Lower lobe of right lung (tissue), 2 donors: ENCODE measurements around the gene PSMD7. TPM values are rescaled to one million over a fixed set of nuclear protein-coding genes. Genes with fewer than 3 reads are reported as not detected.

Source experiments
- ATAC-seq, 2 donors: fragments of 200-7000 bp; cut with Tn5 transposase; one replicate each; pipeline ENCODE4 v1.9.1; 2020 to 2022; ENCODE audit warnings: mild to moderate bottlenecking in 2 of 2, moderate library complexity in 2 of 2
- DNase-seq: peaks from one replicate; pipeline ENCODE4 v3.0.0-alpha.2; 2020
- H3K27ac ChIP-seq: fragments of 200-600 bp; one replicate; pipeline ENCODE4 v1.8.0; 2022
- H3K27me3 ChIP-seq: fragments of 200-600 bp; one replicate; pipeline ENCODE4 v1.8.0; 2022; ENCODE audit warnings: low read depth
- H3K36me3 ChIP-seq: fragments of 200-600 bp; one replicate; pipeline ENCODE4 v1.8.0; 2022; ENCODE audit warnings: mild to moderate bottlenecking
- H3K4me1 ChIP-seq: fragments of 200-600 bp; one replicate; pipeline ENCODE4 v1.8.0; 2022
- H3K4me3 ChIP-seq: fragments of 200-600 bp; one replicate; pipeline ENCODE4 v1.8.0; 2022; ENCODE audit warnings: mild to moderate bottlenecking
- H3K9me3 ChIP-seq: fragments of 200-600 bp; one replicate; pipeline ENCODE4 v1.8.0; 2022
- CTCF ChIP-seq: fragments of 200-600 bp; IDR thresholded peaks from one replicate; pipeline ENCODE4 v1.8.0; 2022; ENCODE audit warnings: antibody characterized with exemption, mild to moderate bottlenecking
- intact Hi-C: fragments of 100-400 bp; cut with DNase I; formaldehyde crosslinking; loops from one replicate; pipeline ENCODE4 v1.11.0; 2022
- total RNA-seq: library from RNA; stranded (reverse); fragmentation: NEBNext Ultra II Directional; extraction: Animal tissue kit (Norgen Biotek cat#: 25700); gene quantifications from one replicate; pipeline ENCODE4 v1.2.1, GENCODE V29; 2021
- donor health status: DM: no; HTN: yes; CAD: no; lungs with severe emphysema.

PSMD7 gene
- total RNA-seq, 1 donor from 2014 or later: 59.0 TPM

GRCh38 chr16:74296104-74296431 is 546 bp upstream of the PSMD7 start:
- TF ChIP-seq CTCF: no peak
- Histone ChIP-seq H3K27ac (peak overlapping the region; percentile 96), H3K9me3 (peaks cover 8% of the 10 kb centered on the region), H3K36me3 (peaks cover 25% of the 10 kb centered on the region), H3K4me3 (peak overlapping the region; percentile 97), H3K27me3 (no peaks in the 10 kb centered on the region), H3K4me1 (peaks cover 33% of the 10 kb centered on the region)
- ATAC-seq (peak; percentile 2 to 28), DNase-seq (no peak)
- intact Hi-C loops: no loop called here

GRCh38 chr16:74297145-74297665 is 591 bp downstream of the PSMD7 start:
- Histone ChIP-seq H3K9me3 (no peaks in the 10 kb centered on the region), H3K4me3 (peak overlapping the region; percentile 97), H3K27me3 (no peaks in the 10 kb centered on the region), H3K27ac (peak overlapping the region; percentile 96), H3K36me3 (peaks cover 37% of the 10 kb centered on the region), H3K4me1 (peaks cover 33% of the 10 kb centered on the region)
- DNase-seq: no peak
- no peak for TF ChIP-seq CTCF
- ATAC-seq: peak; percentile 38 to 40
- intact Hi-C loops: no loop called here

- no peak for TF ChIP-seq CTCF
- Histone ChIP-seq H3K4me1 (peaks cover 33% of the 10 kb centered on the region), H3K4me3 (peak overlapping the region; percentile 97), H3K27me3 (no peaks in the 10 kb centered on the region), H3K27ac (peak overlapping the region; percentile 96), H3K9me3 (no peaks in the 10 kb centered on the region), H3K36me3 (peaks cover 46% of the 10 kb centered on the region)
- ATAC-seq (no peak), DNase-seq (no peak)
- intact Hi-C loops: no loop called here
These were observed 1.5 kb downstream of the PSMD7 start for GRCh38 chr16:74298104-74298503.

- intact Hi-C loops: no loop called here
- Histone ChIP-seq H3K27ac (no peak overlapping the region), H3K4me3 (no peak overlapping the region), H3K4me1 (peaks cover 21% of the 10 kb centered on the region), H3K27me3 (no peaks in the 10 kb centered on the region), H3K36me3 (peaks cover 88% of the 10 kb centered on the region), H3K9me3 (no peaks in the 10 kb centered on the region)
- ATAC-seq (no peak), DNase-seq (no peak)
- TF ChIP-seq CTCF: no peak
These were observed 5.7 kb downstream of the PSMD7 start for GRCh38 chr16:74302341-74302740.

GRCh38 chr16:74304164-74304834 is 7.7 kb downstream of the PSMD7 start:
- TF ChIP-seq CTCF: no peak
- no peak overlapping the region for H3K27ac ChIP-seq
- DNase-seq: no peak
- H3K9me3 ChIP-seq: no peaks in the 10 kb centered on the region
- peaks cover 5% of the 10 kb centered on the region for H3K4me1 ChIP-seq
- H3K27me3 ChIP-seq: no peaks in the 10 kb centered on the region
- H3K36me3 ChIP-seq: peaks cover 88% of the 10 kb centered on the region
- no peak overlapping the region for H3K4me3 ChIP-seq
- ATAC-seq: no peak
- intact Hi-C loops: no loop called here
